Right renal pelvis (tissue), 4 donors: ENCODE data around the gene PRR14. TPM values are rescaled to one million over a fixed set of nuclear protein-coding genes. Genes with fewer than 3 reads are reported as not detected.
"Not testable (repeated sequence)": the region's sequence is repeated elsewhere in the genome, so short reads cannot be mapped to it uniquely, and the experiment has no call there.

ENCODE experiments used
- DNase-seq, 4 donors: peaks; one replicate each; pipeline ENCODE4 v3.0.0-alpha.2; 2013; ENCODE audit warnings: low read depth in 4 of 4, low spot score in 3 of 4, missing footprints in 1 of 4
- polyA plus RNA-seq, 4 donors: library from polyadenylated mRNA; unstranded; fragments of 120-200 nt; gene quantifications; one replicate each; pipeline ENCODE4 v1.2.1, GENCODE V29; 2013; ENCODE audit not compliant: insufficient read length in 4 of 4

The PRR14 gene
- polyA plus RNA-seq, 4 donors: 39.8 to 50.0 (median 47.3) TPM

DNA sequence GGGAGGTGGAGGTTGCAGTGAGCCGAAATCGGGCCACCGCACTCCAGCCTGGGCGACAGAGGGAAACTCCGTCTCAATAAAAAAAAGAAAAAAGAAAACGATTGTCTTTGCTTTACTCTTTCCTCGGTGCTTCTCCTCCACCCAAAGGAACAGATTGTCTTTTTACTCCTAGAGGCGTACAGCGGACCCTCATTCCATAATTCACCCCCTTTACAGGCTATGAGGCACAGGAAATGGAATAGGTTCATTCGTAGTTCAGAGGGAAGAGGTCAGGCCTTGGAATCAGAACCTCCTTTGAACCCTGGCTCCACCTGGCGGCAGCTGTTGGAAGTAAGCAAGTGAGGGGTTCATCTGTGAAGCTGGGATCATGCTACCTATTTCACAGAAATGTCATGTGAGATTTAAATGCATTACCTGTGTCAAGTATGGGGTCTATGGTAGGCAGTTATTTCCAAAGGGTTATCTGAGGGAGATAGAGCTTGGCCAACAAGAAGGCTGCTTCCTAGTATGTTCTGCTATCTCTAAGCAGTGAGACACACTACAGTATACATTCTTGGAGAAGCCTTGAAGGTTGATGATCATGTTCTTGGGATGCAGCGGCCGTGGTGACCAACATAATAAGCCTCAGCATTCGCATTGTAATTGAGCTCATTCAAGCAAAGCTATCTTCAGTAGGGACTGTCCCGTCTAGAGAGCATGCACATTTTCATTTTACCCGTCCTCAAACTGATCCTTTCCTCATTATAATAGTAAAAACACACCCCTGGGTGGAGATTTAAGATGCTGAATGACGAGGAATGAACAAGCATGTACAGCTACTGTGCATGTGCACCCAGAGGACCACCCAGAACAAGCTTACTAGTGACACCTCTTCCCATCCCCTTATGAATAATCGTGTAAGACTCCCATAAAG, 21.9 kb upstream of the PRR14 start:
- peak in 2 of 4 donors; percentile 81 to 82 for DNase-seq

DNA sequence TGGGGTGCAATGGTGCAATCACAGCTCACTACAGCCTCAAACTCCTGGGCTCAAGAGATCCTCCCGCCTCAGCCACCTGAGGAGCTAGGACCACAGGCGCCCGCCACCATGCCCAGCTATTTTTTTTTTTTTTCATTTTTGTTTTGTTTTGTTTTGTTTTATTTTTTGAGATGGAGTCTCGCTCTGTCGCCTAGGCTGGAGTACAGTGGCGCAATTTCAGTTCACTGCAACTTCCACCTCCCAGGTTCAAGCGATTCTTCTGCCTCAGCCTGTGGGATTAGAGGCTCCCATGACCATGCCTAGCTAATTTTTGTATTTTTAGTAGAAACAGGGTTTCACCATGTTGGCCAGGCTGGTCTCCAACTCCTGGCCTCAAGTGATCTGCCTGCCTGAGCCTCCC, 18.3 kb upstream of the PRR14 start:
- not testable (repeated sequence) for DNase-seq

GRCh38 chr16:30633526-30633925, 17.2 kb upstream of the PRR14 start:
- no peak for DNase-seq

DNA sequence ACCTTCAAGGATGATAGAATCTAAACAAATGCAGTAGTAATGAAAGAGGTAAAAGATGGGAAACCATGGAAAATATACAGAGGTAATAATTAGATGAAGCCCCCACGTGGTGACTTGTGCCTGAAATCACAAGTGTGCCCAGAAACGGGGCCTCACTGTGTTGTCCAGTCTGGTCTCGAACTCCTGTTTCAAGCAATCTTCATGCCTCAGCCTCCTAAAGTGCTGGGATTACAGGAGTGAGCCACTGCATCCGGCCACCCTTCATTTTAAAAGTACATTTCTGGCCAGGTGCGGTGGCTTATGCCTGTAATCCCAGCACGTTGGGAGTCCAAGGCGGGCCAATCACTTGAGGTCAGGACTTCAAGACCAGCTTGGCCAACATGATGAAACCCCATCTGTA, 14.2 kb upstream of the PRR14 start:
- DNase-seq: no peak

- not testable (repeated sequence) for DNase-seq
These were observed 13.6 kb upstream of the PRR14 start for GRCh38 chr16:30637139-30637538.

DNA sequence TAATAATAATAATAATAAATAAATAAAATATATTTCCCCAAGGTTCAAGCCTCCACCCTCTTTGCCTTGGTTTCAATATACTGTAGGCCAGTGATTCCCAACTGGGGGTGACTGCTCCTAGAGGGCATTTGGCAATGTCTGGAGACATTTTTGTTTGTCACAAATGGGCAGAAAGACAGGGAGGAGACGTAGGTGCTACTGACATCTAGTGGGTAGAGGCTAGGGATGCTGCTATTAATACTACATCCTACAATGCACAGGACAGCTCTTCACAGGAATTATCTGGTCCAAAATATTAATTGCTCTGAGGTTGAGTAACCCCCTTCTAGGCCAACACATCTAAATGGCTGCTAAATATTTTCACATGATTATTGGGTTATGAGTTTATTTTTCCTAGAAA, 12.8 kb upstream of the PRR14 start:
- DNase-seq: no peak

DNA sequence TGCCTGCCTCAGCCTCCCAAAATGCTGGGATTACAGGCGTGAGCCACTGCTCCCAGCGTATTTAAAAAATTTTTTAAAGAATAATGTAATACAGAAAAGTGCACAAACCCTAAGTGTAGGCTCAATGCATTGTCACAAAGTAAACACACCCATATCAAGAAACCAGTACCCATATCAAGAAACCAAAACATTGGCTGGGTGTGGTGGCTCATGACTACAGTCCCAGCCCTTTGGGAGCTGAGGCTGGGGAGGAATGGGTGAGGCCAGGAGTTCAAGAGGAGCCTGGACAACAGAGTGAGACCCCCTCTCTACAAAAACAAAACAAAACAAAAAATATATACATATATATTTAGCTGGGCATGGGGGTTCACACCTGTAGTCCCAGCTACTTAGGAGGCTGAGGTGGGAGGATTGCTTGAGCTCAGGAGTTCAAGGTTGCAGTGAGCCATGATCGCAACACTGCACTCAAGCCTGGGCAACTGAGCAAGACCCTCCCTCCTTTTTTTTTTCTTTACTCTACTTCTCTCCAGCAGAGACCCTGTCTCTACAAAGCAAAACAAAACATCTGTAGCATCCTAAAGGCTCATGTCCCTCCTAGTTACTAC, 9.3 kb upstream of the PRR14 start:
- no peak for DNase-seq

DNA sequence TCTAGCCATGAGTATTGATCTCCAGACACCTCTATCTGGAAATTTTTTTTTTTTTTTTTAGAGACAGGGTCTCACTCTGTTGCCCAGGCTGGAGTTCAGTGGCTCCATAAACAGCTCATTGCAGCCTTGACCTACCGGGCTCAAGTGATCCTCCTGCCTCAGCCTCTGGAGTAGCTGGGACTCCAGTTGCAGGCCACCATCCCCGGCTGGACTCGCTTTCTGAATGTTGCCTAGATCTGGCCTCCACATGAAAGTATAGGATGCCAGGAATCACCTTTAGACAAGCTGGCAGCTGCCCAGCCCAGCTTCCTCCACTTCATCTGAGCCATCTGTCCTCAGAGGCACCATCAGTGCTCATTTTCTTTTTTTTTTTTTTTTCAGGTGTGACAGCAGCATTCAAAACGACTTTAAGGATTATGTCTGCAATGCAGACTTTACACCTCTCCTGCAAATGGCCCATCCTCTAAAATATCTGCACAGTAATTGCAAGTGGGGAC, 6.4 kb upstream of the PRR14 start:
- no peak for DNase-seq

DNA sequence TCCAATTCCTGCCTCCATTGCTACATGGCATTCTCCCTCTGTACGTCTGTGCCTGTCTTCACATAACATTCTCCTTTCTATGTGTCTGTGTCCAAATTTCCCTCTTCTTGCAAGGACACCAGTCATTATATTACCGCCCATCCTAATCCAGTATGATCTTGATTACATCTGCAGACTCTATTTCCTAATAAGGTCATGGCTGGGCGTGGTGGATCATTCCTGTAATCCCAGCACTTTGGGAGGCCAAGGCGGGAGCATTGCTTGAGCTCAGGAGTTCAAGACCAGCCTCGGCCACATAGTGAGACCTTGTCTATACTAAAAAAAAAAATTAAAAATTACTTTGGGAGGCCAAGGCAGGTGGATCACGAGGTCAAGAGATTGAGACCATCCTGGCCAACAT, 5.0 kb upstream of the PRR14 start:
- DNase-seq: no peak

GRCh38 chr16:30647274-30647571, 3.5 kb upstream of the PRR14 start:
- no peak for DNase-seq

DNA sequence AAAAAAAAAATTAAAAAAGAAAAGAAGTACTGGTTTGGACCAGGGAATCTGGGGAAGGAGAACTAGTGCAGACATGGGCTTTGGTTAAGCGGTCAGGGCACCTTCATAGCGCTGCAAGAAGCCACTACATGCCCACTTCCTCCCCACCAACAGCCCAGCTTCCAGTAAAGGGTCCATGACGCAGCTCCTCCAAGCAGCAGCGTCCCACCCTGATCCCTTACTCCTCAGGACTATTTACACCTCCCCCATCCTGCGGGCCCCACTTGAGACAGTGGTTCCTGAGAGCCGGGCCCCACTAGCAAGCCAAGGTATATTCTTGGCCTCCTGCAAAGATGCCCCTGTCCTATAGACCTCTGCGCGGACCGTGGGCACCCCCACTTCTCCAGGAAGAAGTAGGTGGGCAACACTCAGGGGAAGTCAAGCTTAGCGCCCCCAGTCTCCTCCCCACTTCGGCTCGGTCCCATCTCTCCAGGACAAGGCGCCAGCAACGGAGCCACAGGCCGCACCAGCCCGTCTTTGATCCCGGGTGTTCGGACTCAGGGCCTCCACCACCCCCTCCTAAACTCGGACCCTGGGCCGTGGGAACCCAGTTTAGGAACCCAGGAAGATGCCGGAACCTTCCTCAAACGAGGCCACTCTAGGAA, 913 bp upstream of the PRR14 start:
- no peak for DNase-seq

DNA sequence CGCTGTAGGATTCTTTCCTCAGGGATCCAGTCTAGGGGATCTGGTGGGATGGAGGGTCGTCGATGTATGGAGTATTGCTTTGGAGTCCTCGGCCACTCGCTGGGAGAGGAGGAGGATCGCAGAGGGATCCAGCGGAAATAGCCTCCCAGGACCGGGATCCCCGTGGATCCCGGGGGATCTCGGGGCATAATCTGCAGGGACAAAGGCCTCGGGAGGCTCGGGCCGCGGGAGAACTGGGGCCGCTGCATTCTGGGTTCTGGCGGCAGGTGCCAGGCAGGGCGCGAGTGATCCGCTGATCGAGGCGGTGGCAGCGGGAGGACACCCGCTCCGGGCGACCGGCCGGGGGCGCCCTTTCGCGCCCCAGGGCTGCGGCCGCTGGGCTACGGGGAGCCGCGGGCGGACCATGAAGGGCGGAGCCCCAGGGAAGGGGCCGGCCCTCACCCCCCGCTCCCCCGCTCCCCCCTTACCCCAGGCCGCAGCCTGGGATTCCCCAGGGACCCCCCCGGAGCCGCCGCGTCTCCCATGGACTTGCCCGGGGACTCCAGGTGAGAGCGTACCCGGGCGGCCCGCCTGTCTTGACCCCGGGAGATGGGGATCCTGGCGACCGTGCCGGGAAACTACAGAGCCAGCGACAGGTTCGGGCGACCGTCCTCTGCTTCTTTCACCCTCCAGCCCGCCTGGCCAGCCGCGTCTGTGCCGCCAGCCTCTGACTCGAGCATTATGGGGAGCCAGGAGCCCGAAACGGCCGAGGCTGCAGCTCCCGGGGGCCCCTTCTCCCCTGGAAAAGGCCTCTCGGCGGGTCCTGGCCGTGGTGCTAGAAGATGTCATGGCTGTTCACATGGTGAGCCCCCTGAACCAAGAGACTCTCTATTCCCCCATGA, 604 bp downstream of the PRR14 start:
- DNase-seq: peak in 1 of 4 donors; percentile 37

GRCh38 chr16:30652005-30652296, 1.2 kb downstream of the PRR14 start:
- no peak for DNase-seq

DNA sequence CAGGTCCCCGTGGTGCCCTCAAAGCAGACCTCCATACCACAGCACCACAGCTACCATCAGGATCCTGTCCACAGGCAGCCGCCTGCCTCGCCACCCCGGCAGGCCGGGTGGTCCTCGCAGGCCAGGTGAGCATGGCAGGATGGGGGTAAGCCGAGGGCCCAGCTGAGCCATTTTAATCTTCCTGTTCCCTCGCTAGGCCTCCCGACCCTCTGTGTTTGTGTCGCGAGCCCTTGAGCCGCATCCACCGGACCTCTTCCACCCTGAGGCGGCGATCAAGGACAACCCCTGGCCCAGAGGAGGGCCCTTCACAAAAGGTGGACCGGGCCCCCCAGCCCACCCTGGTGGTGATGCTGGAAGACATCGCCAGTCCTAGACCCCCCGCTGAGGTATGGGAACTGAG, 2.0 kb downstream of the PRR14 start:
- DNase-seq: no peak

DNA sequence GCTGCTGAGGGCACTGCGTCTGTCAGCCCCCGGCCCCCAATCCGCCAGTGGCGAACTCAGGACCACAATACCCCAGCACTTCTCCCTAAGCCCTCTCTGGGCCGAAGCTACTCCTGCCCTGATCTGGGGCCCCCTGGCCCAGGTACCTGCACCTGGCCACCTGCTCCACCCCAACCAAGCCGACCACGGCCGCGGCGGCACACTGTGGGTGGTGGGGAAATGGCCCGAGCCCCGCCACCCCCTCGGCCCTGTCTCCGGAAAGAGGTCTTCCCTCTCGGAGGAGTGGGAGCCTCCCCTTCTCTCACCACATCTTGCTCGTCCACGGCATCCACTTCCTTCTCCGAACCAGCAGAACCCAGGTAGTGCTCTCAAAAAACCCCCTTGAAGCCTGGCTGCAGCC, 4.1 kb downstream of the PRR14 start:
- DNase-seq: no peak

GRCh38 chr16:30655815-30656347, 5.1 kb downstream of the PRR14 start:
- no peak for DNase-seq

- no peak for DNase-seq
These were observed 5.6 kb downstream of the PRR14 start for GRCh38 chr16:30656388-30656787.

GRCh38 chr16:30656974-30657865, 6.5 kb downstream of the PRR14 start:
- no peak for DNase-seq

GRCh38 chr16:30657866-30658730, 7.3 kb downstream of the PRR14 start, which contains the start of gene FBRS:
Gene FBRS (plus strand): TSS chr16:30658431. CDS start chr16:30659519, 1,088 bp downstream.
- DNase-seq: peak; percentile 100
